Coronary artery (tissue), 2 donors: ENCODE data around the gene LRRC45.
"Not testable (repeated sequence)": the region's sequence is repeated elsewhere in the genome, so short reads cannot be mapped to it uniquely, and the experiment has no call there.

Experiments used
- DNase-seq: peaks from one replicate; pipeline ENCODE4 v3.0.0-alpha.2; 2017; ENCODE audit warnings: low spot score
- H3K27ac ChIP-seq, 2 donors: fragments of 200-600 bp; sonication (generic); one replicate each; pipeline ENCODE4 v1.5.1; 2016 to 2019
- H3K4me3 ChIP-seq: fragments of 200-600 bp; sonication (generic); 2 replicates; pipeline ENCODE4 v1.5.1; 2016; ENCODE audit warnings: mild to moderate bottlenecking, moderate library complexity
- CTCF ChIP-seq: fragments of 200-600 bp; sonication (generic); IDR thresholded peaks from one replicate; pipeline ENCODE4 v1.5.1; 2019; ENCODE audit warnings: antibody characterized with exemption

Gene LRRC45

GRCh38 chr17:81980707-81981343 is 42.3 kb upstream of the LRRC45 start:
- Histone ChIP-seq H3K27ac (no peak overlapping the region), H3K4me3 (no peak overlapping the region)
- no peak for TF ChIP-seq CTCF
- no peak for DNase-seq

GRCh38 chr17:81981511-81981910 is 41.6 kb upstream of the LRRC45 start:
- H3K27ac ChIP-seq, H3K4me3 ChIP-seq: not testable (repeated sequence)

GRCh38 chr17:81983011-81983638 is 40.0 kb upstream of the LRRC45 start:
- no peak for TF ChIP-seq CTCF
- no peak for DNase-seq
- Histone ChIP-seq H3K4me3 (no peak overlapping the region), H3K27ac (no peak overlapping the region)

More at GRCh38 chr17:81981511-81981910, 41.6 kb upstream of the LRRC45 start:
- not testable (repeated sequence) for DNase-seq

GRCh38 chr17:81983639-81984373 is 39.3 kb upstream of the LRRC45 start:
- TF ChIP-seq CTCF: no peak
- Histone ChIP-seq H3K27ac (no peak overlapping the region), H3K4me3 (no peak overlapping the region)
- no peak for DNase-seq

GRCh38 chr17:81984773-81985410 is 38.2 kb upstream of the LRRC45 start:
- Histone ChIP-seq H3K27ac (no peak overlapping the region), H3K4me3 (no peak overlapping the region)
- DNase-seq: no peak
- no peak for TF ChIP-seq CTCF

- DNase-seq: no peak
- Histone ChIP-seq H3K27ac (no peak overlapping the region), H3K4me3 (no peak overlapping the region)
- TF ChIP-seq CTCF: no peak
Measured at GRCh38 chr17:81986606-81987005, 36.5 kb upstream of the LRRC45 start.

GRCh38 chr17:81987161-81987770 is 35.8 kb upstream of the LRRC45 start:
- no peak for TF ChIP-seq CTCF
- no peak overlapping the region for H3K27ac ChIP-seq
- no peak for DNase-seq
- no peak overlapping the region for H3K4me3 ChIP-seq
